GM19452 (cell line): ENCODE results near the gene STK32B.

Source experiments
- ATAC-seq: cut with Tn5 transposase; IDR thresholded peaks from one replicate; pipeline ENCODE4 v1.9.1; 2021; ENCODE audit not compliant: unreplicated experiment

Gene STK32B

DNA sequence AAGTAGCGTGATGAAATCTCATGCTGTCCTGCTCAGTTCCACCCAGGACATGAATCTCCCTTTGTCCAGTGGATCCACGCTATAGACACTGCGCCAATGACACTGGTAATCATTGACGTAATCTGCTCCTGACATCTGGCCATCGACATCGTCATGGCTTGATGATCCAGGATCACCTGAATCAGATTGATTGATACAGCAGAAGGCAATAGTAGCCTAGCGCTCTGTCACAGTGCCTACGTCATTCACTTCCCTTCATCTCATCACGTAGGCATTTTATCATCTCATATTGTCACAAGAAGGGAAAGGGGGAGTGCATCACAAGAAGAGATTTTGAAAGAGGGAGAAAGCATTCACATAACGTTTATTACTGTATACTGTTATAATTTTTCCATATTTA is 68.8 kb downstream of the STK32B start:
- no peak for ATAC-seq

DNA sequence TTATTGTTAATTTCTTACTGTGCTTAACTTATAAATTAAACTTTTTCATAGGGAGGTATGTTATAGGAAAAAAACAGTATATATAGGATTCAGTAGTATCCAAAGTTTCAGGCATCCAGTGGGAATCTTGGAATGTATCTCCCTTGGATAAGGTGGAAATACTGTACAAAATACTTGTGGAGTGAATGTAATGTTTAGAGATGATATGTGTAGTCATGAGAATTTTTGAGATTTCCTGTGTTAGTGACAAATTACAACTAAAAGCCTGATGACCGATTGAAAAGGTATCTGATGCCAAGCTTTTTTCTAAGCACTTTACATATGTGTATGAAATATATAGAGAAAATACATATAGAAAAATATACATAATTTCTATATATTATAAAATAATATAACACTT is 69.2 kb downstream of the STK32B start:
- ATAC-seq: no peak

DNA sequence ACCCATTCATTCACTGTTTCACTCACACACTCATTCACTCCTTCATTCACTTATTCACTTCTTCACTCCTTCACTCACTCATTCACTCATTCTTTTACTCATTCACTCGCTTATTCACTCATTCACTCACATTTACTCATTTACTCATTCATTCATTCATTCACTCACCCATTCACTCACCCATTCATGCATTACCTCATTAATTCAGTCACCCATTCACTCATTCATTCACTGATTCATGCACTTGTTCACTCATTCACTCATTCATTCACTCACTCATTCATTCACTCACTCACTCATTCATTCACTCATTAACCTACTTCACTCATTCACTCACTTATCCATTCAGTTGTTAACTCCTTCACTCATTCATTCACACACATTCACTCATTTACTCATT is 70.8 kb downstream of the STK32B start:
- ATAC-seq: no peak

DNA sequence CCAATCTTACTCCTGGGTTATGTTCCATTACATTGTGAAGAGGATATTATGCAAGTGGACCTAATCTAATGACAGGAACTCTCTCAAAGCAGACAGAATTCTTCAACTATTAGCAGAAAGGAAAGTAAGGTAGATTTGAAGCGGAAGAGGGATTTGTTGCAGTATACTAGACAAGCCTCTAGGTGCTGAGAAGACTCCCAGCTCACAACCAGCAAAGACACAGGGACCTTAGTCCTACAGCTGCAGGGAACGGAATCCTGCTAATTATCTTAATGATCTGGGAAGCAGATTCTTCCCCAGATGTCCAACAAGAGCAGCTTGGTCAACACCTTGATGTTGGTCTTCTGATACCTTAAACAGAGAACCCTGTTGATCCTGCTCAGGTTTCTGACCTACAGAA is 73.6 kb downstream of the STK32B start:
- no peak for ATAC-seq

DNA sequence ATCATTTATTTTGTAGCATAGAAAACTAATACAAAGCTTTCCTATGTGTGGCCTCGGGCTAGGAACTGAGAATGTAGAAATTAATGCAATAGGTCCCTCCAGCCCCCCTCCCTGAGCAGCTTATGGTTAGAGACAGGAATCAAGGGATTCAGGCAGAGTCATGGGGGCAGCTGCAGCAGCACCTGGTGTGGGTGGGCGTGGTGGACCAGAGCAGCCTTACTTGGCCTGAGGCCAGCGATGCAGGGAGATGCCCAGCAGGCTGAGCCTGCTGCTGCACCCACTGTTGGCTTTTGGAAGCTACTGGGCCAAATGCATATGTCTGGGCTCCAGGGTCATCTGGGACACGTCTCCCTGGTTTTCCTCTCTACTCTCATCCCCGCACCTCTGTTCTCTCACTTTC is 74.0 kb downstream of the STK32B start:
- no peak for ATAC-seq

DNA sequence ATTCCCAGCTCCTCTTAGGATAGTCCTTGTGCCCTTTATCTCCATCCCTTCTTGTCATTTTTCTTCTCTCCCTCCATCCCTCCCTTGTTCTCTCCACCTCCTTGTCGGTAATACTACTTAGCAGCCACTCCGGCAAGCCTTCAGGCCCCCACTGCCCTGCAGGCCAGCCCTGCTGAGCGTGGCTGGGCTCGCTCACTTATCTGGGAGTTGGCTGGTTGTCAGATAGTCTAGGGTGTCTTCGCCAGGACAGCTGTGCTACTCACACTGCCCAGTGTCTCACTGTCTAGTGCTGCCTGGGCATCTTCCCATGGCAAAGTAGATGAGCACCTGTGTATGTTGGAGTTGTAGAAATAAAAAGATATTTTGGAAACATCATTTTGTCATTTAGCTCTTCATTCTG is 75.0 kb downstream of the STK32B start:
- no peak for ATAC-seq

DNA sequence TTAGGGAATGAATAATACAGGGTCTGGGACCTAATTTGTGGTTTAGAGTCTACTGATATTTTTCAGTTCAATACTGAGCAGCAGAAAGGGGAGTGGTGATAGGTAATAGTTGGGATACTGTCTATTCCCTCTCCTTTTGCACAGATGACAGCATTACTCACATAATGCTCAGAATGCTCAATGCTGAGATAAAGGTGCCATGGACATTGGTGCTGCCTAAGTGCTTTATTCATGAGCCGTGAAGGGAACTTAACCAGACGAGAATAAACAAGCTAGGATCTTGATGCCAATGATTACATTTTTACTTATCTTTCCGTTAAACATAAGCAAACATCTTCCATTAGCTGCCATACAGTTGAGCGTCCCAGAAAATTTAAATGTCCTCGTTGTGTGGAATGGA is 75.6 kb downstream of the STK32B start:
- ATAC-seq: no peak

DNA sequence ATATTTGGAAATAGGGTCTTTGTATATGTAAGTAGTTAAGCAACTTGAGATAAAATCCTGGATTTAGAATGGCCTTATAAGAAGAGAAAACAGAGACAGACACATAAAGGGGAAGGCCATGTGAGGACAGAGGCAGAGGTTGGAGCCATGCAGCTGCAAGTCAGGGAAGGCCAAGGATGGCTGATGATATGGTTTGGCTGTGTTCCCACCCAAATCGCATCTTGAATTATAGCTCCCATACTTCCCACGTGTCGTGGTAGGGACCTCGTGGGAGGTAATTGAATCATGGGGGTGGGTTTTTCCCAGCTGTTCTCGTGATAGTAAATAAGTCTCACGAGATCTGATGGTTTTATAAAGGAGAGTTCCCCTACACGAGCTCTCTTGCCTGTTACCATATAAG is 76.3 kb downstream of the STK32B start:
- no peak for ATAC-seq

DNA sequence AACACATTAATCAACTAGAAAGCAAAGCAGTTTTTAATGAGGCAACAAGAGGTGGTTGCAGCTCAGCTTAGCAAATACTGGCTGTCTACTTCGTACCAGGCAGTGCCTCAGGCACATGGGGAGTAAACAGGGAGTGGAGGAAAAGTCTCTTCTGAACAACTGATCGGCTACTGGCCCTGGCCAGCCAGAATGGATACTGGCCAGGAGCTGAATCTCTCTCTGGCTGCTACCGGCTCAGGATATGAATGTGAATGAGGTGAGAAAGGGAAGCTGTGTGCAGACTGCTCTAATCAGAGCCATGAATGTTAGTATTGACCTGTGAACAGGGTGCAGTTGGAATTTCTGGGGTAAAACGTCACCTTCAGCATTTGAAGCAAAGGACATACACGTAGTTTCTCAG is 77.3 kb downstream of the STK32B start:
- ATAC-seq: no peak

DNA sequence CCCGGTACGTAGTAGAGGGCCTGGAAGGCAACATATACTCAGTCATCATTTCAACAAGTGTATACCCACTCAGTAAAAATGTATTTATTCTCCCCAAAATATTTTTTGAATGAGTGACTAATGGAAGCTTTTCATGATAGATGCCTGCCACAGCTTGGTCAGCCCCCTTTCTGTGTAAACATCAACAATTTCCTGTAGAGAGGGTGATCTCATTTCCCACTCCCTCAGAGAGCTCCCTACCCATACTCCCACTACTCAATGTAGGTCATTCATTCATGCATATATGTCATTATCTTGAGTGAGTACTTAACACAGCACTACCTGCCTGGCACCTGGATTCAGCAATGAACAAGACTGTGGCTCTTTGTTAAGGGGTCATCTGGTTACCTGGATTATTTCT is 81.9 kb downstream of the STK32B start:
- ATAC-seq: no peak

DNA sequence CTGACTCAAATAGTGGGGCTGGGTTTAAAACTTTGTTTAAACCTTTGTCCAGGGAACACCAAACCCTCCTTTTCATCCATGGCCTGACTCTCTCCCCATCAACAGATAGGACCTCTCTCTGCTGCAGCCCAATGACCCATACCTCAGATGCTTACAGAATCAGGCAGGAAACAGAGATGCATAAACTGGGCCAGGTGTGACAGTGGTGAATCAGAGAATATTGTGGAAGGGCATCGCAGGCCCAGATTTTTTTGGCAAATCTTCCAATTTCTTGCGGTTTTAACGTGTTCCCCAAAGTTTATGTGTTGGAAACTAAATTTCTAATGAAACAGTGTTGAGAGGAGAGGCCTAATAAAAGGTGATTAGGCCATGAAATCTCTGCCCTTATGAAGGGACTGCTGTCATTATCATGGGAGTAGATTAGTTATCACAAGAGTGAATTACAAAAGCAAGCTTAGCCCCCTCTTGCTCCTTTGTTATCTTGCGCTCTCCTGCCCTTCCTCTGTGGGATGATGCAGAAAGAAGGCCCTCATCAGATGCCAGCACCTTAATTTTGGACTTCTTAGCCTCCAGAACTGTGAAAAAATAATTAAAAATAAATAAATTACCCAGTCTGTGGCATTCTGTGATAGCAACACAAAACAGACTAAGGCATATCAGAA is 82.8 kb downstream of the STK32B start:
- no peak for ATAC-seq

DNA sequence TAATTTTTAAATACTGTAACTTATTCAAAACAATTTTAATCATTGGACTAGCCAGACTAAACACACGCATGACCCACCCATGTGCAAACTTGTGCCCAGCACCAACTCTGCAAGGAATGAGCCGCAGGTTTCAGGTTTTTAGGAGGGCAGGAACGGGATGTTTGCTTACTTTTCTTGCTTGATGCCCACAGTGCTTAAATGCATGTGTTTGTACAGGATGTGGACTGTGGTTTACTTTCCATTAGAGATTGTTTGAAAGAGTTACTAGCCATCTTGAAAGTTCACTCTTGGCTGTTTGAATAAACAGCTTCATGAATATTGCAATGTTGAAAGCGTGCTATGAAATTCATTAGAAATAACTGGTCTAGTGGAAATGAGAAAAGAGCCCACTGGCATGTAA is 83.3 kb downstream of the STK32B start:
- ATAC-seq: no peak

DNA sequence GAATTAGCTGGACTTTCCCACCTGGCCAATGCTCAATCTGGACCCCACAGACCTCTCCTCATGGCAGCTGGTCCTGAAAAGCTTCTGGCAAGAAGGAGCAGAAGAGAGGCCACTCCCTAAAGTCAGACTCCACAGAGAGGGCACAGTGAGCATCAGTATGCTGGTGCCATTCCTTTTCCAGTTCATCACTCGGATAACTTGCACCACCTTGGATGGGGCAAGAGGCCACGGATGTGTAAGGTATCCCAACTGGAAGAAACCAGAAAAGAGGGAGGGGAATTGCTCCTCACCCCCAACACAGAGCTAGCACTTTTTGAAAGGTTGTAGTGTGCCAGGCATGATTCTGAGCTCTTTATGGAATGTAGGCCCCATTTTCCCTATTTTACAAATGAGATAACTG is 85.9 kb downstream of the STK32B start:
- ATAC-seq: no peak

DNA sequence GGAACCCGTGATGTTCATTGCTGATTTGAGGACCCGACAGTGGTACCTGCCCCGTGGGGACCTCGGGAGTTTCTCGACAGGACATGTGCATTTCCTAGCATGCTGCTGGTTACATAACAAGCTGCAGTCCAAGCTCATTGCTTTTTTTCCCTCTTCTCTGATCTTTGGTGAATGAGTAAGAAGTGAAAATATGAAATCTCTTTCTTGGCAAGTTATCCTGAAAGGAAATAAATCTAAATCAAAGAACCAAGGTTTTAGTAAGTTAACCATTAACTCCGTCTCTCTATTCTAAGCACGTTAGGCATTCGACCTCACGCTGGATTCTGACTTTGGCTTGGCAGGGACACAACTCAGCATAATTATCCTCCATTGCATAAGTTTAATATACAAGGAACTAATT is 86.6 kb downstream of the STK32B start:
- ATAC-seq: no peak

DNA sequence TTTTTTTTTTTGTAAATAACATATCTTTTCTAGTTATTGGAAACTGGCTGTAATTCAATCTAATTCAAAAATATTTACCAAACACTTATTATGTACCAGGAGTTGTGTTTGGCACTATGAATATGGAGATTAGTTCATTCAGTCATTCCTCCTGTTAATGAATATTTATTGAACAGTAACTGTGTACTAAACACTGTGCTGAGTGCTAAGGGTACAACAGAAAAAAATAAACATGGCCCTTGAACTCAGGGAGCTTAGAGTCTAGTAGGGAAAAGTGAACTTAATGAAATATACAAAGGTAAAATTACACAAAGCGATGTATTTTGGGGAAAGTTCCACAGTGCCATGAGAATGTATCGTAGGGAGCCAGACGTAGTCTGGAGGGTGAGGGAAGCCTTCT is 87.1 kb downstream of the STK32B start:
- ATAC-seq: no peak

DNA sequence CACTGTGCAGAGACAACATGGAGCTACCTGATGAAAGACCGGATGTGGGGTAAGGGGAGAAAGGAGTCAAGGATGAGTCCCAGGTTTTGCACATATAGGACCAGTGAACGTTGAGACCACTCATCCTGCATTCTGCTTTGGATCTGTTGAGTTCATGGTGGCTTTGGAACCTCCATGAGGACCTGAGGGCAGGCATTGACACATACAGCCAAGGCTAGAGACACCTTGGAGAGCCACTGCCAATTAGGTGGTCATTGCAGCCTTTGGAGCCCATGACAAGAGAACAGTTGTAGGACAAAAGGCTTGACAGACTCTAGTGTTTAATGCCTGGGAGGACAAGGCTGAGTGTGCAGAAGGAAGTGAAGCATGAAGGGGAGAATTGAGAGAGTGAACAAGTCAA is 87.9 kb downstream of the STK32B start:
- ATAC-seq: no peak

DNA sequence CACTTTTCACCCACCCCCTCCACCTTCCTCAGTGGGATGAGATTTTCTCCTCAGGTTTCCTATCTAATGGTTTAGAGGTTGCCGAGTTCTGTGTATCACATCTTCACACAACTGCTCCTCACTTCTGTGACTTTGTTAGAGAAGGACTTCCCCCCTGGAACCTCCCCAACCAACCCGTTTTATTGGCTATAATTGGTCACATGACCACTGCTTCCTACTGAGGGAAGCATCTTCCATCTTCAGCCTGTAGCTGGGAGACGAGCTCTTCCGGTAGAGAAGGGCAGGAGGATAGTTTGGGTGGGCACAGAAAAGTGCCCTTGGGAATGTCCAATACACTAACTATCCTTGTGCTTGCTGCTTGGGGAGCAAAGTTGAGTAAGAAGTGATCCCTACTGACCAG is 90.5 kb downstream of the STK32B start:
- no peak for ATAC-seq

DNA sequence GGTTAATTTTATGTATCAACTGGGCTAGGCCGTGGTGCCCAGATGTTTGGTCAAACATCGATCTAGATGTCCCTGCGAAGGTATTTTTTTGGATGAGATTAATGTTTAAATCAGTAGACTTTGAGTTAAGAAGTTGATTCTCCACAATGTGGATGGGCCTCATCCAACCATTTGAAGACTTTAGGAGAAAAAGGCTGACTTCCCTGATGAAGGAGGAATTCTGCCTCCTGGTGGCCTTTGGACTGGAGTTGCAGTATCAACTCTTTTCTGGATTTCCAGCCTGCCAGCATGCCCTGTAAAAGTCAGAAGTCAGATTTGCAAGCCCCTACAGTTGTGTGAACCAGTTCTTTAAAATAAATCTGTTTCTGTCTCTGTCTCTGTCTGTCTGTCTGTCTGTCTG is 91.4 kb downstream of the STK32B start:
- ATAC-seq: no peak

DNA sequence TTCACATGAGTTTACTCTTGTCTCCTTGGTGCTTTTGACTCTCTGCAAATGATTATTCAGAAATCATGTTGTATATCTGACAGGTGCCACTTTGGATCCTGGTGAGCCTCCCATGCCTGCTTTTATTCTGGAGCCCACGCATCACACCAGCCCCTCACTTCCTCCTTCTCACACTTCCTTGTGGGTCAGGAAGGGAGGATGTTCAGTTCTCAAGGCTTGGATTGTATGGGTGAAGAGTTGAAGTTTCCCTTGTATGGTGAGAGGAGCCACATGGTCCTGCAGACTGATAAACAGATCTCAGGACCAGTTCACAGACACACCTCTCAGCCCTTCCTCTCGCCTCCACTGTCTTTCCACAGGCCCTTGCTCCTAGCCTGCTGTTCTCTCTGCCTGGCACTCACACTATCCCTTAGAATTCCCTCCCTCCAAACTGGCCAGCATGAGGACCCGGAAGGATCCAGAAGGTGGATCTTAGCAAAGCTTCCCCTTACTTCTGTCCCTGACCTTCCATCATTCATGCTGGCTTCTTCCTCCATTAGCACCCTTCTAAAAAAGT is 92.1 kb downstream of the STK32B start:
- ATAC-seq: no peak

DNA sequence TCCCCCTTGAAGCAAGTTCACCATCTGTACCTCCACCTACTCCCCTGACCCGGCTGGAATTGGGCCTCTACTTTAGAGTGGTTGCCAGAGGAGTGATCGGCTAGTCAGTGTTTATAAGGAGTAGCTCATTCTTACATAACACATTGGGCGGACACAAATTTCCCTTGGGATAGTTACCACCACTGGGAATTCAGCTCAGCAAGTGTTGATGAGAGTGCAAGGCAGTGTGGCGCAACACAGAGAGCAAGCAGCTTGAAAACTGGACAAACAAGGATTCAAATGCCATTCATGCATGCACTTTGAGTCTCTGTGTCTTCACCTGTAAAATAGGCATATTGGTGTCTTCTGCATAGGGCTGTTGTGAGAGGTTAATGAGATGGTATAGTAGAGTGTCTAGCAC is 92.7 kb downstream of the STK32B start:
- no peak for ATAC-seq

DNA sequence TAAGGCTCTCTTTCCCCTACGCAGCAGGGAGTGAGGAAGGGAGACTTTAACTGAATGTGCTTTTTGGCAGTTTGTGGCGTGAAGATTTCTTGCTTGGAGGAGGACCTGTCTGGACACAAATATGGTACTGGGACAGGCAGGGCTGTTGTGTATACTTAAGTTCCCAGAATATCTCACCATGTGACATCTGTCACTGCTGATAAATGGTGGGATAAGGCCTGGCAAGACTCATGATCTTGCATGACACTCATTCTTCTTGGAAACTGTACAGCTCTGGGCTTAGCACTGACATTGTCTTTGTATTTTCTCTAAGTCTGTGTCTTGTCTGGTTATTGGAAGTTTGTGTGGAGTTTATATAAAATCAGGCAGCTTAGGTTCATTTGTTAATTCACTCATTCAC is 93.1 kb downstream of the STK32B start:
- ATAC-seq: no peak

DNA sequence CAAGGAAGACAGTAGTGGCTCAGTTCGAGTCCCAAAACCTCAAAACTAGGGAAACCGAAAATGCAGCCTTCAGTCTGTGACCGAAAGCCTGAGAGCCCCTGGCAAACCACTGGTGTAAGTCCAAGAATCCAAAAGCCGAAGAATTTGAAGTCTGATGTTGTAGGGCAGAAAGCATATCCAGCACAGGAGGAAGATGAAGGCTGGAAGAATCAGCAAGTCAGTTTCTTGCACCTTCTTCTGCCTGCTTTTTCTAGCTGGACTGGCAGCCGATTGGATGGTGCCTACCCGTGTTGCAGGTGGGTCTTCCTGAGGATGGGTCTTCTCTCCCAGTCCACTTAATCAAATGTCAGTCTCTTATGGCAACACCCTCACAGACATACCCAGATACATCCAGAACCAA is 95.0 kb downstream of the STK32B start:
- ATAC-seq: no peak

DNA sequence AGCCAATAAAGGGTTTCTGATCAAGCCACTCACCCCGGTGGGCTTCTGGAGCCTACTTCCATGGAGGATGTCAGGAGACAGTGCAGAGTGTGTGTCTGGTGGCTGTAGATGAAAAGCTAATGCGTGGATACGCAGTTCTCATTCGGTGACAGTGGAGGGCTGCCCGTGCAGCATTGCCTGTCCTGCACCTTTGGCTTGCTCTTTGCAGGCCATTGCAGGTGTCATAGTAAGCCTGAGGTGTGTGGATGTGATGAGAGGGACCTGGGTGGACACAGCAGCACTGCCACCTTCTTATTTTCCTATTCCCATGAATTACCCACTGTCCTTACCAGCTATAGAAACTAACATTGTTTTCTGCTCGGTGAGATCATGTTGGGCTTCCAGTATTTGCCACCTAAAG is 101.2 kb downstream of the STK32B start:
- ATAC-seq: no peak
